Measurements from ENCODE around the gene ZNF827.

Gene ZNF827

DNA sequence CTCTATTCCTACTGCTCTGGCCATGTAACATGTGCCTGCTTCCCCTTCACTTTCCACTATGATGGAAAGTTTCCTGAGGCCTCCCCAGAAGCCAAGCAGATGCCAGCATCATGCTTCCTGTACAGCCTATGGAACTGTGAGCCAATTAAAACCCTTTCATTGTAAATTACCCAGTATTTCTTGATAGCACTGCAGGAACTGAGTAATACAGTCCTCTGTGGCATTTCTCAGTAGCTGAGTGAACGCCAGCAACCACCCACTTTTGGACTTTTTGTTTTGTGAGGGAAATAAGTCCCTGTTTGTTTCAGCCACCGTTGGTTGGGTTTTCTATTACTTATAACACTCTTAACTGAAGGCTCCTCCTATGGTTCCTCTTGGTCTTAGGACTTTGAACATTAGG is 154.6 kb downstream of the ZNF827 start:
- DNase-seq, result no peak

- no peak for DNase-seq
These were observed 155.9 kb downstream of the ZNF827 start for GRCh38 chr4:145782756-145783155.

DNA sequence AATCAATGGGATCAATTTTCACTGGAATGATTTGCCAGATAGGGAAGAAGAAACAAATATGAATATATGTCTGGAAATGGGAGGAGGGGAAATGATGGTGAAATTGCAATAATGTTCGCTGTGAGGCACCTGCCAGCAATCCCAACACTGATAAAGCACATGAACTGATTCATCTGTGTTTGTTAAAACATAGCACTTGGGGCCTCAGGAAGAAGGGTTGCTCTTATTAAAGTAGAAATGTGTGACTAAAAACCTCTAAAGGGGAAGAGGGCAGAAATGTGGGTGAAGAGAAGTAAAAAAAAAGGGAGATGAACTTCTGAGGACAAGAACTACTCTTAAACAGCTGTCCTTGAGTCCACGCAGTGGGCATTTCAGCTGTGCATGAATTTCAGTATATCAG is 157.3 kb downstream of the ZNF827 start:
- no peak for DNase-seq

DNA sequence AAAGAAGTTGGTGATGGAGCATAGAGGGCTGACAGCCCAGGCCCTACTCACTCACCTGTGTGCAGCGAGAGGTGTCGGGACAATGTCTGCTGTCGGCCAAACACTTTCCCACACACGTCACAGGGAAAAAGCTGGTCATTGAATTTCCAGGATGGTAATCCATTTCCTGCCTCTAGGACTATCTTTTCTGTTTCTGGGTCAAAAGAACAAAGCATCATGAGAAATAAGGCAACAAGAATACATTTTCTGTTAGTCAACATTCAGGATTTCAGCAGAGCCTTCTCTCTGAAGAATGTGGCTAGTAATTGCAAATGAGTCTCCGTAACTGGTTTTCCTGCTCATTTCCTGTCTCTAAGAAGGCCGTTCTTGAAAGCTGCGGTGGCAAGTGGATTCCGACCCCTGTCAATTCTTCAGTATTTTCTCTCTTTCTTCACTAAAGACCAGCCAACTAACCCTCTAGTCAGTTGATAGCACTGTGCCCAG is 159.3 kb downstream of the ZNF827 start:
- DNase-seq, result no peak

- no peak for DNase-seq
These were observed 162.4 kb downstream of the ZNF827 start for GRCh38 chr4:145776208-145776607.

DNA sequence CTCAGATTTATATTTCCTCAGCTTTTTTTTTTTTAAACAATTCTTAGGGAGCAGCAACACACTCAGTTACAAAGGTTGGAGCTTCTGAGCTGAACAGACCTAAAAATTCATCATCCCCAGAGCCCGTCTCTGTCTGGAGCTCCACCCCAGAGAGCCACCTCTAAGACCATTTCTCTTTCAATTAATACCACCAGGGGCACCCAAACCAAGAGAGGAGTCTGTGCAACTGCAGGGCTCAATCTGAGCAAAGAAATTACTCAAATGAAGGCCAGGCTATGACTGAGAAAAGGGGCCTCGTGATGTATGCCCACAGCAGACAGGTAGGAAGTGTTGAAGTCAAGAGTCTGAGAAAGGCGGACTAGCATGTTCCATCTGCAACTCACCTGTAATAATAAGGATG is 163.2 kb downstream of the ZNF827 start:
- no peak for DNase-seq

- no peak for DNase-seq
These were observed 164.2 kb downstream of the ZNF827 start for GRCh38 chr4:145774473-145774872.

DNA sequence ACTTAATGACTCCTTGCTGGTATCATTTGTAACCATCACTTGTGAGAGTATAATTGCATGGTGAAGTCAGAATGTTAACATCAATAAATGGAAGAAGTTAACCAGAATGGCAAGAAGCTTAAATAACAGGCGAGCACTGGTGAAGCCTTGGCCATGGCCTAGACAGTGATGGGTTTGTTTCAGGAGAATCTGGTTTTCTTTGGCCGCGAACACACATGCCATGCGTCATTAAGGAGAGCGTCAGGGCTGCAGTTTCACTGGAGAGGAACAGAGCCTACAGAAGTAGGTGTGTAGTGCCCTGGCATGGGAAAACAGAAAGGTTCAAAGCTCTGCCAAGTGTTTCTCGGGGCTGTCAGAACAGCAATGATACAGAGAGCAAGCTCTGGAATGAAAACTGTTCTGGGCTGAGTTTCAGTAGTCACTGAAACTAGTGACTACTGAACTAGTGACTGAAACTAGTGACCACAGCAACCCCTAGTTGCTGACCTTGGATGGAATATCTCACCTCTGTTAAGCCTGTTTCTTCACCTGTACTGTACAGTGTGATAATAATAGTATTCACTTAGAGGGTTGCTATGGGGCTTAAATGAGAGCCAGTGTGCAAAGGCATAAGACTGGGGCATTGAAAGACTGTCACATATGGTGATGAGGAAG is 164.9 kb downstream of the ZNF827 start:
- DNase-seq, result no peak

DNA sequence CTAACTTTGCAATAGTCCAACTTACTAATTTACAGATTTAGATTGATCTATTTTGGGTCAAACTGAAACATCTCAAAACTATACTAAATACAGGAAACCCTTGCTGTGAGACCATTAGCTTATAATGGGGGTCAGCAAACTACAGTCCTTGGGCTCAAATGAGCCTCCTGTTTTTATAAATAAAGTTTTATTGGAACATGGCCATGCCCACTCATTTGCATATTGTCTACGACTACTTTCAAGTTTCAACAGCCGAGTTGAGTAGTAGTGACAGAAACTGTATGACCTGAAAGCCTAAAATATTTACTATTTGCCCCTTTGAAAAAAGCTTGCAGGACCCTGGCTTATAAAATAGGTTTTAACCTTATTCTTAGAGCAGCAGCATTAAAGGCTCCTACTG is 166.3 kb downstream of the ZNF827 start:
- no peak for DNase-seq

- no peak for DNase-seq
These were observed 168.5 kb downstream of the ZNF827 start for GRCh38 chr4:145770124-145770523.

GRCh38 chr4:145769450-145770037 is 169.1 kb downstream of the ZNF827 start:
- DNase-seq, result no peak

DNA sequence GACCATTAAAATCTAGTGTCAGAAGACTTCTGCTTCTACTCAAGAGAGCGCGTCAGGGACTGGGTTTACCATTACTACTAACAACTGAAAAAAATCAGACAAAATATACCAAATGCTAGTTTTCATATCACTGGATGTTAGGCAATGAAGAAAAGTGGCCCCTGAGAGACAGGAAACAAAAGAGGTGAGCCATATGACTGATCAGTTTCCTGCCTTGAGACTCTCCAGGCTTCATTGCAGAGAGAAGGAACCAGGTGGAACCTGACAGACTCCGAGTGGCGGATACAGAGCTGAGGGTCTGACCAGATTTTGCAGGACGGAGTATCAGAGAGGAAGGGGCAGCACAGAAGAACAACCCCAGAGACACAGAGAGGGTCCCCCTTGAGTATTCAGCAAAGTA is 172.3 kb downstream of the ZNF827 start:
- DNase-seq, result no peak

- DNase-seq, result no peak
These were observed 175.2 kb downstream of the ZNF827 start for GRCh38 chr4:145763399-145763798.

DNA sequence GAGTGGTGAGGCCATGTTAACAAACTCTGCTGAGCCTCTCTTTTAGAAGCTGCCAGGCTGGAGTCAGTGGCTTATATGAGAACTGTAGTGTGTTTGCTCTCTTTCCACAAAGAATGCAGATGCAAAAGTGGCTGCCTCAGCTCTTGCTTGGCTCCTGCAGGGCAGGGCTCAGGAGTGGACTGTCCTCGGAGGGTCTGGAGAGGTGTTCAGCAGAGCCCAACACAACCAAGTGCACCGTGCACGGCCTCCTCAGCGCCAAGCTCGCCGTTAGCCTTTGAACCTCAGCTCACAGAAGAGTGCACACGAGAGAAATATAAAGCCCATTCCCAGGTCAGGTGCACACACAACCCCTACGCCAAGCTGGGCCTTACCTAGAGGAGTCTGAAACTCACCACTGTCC is 175.9 kb downstream of the ZNF827 start:
- no peak for DNase-seq

GRCh38 chr4:145760961-145761929 is 177.4 kb downstream of the ZNF827 start:
- DNase-seq, result no peak

GRCh38 chr4:145760176-145760575 is 178.4 kb downstream of the ZNF827 start:
- no peak for DNase-seq

DNA sequence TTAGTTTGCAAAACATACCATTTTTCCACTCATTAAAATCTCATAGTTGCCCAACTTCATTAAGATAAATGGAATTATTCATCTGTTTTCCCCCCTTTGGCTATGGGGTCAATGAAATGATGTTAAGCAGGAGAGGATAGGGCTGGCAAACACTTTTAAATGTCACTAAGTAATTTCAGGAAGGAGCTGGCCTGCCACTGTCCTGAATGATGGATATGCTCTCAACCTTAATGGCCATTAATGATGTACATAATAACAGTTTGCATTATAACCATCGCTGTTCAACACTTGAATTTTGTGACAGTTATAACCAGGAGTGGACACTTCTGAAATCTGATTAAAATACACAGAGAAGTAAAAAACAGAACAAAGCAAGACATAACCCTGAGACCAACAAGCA is 181.4 kb downstream of the ZNF827 start:
- DNase-seq, result no peak

GRCh38 chr4:145756244-145756643 is 182.4 kb downstream of the ZNF827 start:
- DNase-seq, result no peak

DNA sequence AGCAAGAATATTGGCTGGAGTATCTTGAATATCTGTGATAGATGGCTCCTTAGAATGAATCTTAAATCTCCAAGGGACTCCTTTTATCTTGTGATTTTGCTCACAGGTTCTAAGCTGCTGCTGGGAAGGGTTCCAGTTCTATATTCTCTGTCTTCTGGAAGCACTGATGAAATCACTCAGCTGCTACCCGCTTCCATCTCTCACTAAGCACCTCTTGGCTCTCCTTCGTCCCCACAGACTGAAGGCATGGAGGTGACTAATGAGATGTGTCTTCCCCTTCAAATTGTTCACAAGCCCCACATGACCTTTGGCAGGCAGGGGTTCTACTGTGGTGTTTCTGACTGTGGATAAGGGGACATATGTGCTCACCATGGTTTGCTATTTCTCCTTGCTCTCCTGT is 182.8 kb downstream of the ZNF827 start:
- no peak for DNase-seq

DNA sequence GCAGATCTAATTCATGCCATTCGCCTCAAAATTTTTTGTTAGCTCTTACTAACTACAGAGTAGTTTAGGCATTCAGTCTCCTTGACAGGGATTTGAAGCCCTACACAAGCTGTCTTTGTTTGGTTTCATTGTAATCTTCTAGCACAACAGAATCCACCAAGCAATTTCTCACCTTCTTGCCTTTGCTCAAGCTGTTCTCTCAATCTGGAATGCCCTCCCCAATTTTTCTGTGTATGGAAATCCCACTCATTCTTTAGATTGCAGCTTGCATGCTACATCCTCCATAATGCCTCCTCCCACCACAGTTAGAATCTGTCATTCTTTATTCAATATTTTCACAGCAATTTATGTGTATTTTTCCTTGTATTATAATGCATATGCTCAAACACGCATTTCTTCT is 195.0 kb downstream of the ZNF827 start:
- no peak for DNase-seq

DNA sequence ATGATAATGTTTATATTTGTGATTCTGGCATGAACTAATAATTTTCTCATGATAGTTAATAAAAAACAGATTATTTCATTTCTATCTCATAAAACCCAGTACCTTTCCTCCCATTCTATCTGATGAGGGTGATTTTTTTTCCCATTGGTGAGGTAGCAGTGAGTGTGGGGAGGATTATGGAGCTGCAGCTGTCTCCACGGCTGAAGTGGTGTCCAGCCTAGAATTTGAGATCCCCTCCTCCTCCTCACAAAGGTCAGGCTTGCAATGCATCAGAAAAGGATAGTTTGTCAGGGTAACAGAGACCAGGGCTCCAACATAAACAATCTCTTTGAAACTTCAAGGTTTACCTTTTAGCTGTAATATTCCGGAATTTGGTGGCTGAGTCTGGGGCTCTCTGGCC is 197.8 kb downstream of the ZNF827 start:
- DNase-seq, result peak in 1 of 2 experiments; percentile 11

DNA sequence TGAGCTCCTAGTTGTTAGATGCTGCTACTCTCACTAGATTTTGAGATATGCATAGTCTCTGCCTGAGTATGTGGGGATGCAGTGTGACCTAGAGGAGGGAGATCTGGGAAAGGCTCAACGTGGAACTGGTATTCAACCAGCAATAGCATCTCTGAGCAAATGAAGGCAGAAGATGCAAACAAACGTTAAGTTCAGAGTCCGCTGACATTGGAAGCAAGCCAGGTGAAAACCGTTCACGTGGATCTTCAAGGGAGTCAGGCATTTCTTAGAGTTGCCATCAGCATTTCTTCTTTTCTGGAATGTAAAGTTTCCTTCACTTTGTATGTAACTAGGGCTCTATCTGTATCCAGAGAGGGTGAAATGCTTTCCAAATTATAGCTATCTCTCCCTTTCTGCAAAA is 198.8 kb downstream of the ZNF827 start:
- no peak for DNase-seq

- peak; percentile 73 to 85 for DNase-seq
These were observed 202.3 kb downstream of the ZNF827 start for GRCh38 chr4:145736241-145736831.

Data from SHP77 (cell line).